IPS-NIHi7 (cell line): ENCODE measurements around the gene POMC.
"Not testable (repeated sequence)": the region's sequence is repeated elsewhere in the genome, so short reads cannot be mapped to it uniquely, and the experiment has no call there.

ENCODE experiments used
- DNase-seq: peaks from one replicate; pipeline ENCODE4 v3.0.0; 2012; ENCODE audit warnings: mixed read lengths; ENCODE audit errors: extremely low spot score

The POMC gene

GRCh38 chr2:25168256-25169072 lies at the start of gene POMC:
Gene POMC (minus strand): TSS chr2:25168580. CDS start chr2:25164772, 3,808 bp downstream.
- DNase-seq = peak; percentile 57

GRCh38 chr2:25218100-25218499 lies 49.7 kb upstream of the POMC start:
- no peak for DNase-seq

- DNase-seq = peak; percentile 95
Observed at GRCh38 chr2:25215948-25216679, 47.7 kb upstream of the POMC start.

GRCh38 chr2:25215232-25215631 lies 46.9 kb upstream of the POMC start:
- DNase-seq = no peak

- no peak for DNase-seq
Observed at GRCh38 chr2:25213229-25213628, 44.8 kb upstream of the POMC start.

GRCh38 chr2:25210923-25211322 lies 42.5 kb upstream of the POMC start:
- not testable (repeated sequence) for DNase-seq

GRCh38 chr2:25207078-25207545 lies 38.7 kb upstream of the POMC start:
- DNase-seq = no peak

- DNase-seq = no peak
Observed at GRCh38 chr2:25204190-25204838, 35.9 kb upstream of the POMC start.

- no peak for DNase-seq
Observed at GRCh38 chr2:25202275-25202674, 33.9 kb upstream of the POMC start.

- DNase-seq = no peak
Observed at GRCh38 chr2:25201794-25202193, 33.4 kb upstream of the POMC start.

- no peak for DNase-seq
Observed at GRCh38 chr2:25201265-25201664, 32.9 kb upstream of the POMC start.

GRCh38 chr2:25198576-25198975 lies 30.2 kb upstream of the POMC start:
- DNase-seq = no peak

GRCh38 chr2:25198209-25198525 lies 29.8 kb upstream of the POMC start:
- no peak for DNase-seq

GRCh38 chr2:25197336-25198208 lies 29.2 kb upstream of the POMC start:
- no peak for DNase-seq

GRCh38 chr2:25194576-25195122 lies 26.3 kb upstream of the POMC start:
- DNase-seq = no peak

GRCh38 chr2:25190536-25190935 lies 22.2 kb upstream of the POMC start:
- no peak for DNase-seq

GRCh38 chr2:25188405-25188804 lies 20.0 kb upstream of the POMC start:
- DNase-seq = no peak

GRCh38 chr2:25187729-25188350 lies 19.5 kb upstream of the POMC start:
- no peak for DNase-seq

- no peak for DNase-seq
Observed at GRCh38 chr2:25184254-25184653, 15.9 kb upstream of the POMC start.

GRCh38 chr2:25178976-25179375 lies 10.6 kb upstream of the POMC start:
- DNase-seq = no peak

GRCh38 chr2:25177211-25177611 lies 8.8 kb upstream of the POMC start:
- no peak for DNase-seq
